ENCODE measurements around the gene MACF1. TPM values are rescaled to one million over a fixed set of nuclear protein-coding genes. Genes with fewer than 3 reads are reported as not detected.
"Not testable (repeated sequence)": the region's sequence is repeated elsewhere in the genome, so short reads cannot be mapped to it uniquely, and the experiment has no call there.

Gene MACF1
- total and polyA plus RNA-seq, 4 donors: 69.1 to 966 (median 233) TPM

DNA sequence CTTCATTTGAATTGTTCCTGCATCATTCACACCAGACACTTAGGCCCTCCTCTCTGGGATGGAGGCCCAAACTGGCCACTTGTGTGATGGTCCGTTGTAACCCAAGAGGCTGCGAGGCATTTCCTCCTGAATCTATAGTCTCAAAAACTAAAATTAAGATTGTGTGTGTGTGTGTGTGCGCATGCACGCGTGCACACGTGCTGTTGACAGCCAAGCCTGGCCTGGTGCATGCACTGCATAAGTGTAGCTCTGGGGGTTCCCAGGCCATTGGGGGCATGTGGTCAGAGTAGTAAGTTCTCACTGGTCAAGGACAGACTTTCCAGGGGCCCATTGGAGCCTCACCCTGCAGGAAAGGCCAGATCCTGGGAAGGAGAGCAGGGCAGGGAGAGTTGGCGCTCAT is 313.4 kb downstream of the MACF1 start:
- not testable (repeated sequence) for H3K4me1 ChIP-seq (ENCODE audit: control insufficient read depth in 5 of 5, insufficient read depth in 5 of 5, low read length in 5 of 5); H3K27ac ChIP-seq (ENCODE audit: low read depth in 1 of 2, low read length in 1 of 2); DNase-seq; H3K4me3 ChIP-seq; H3K9me3 ChIP-seq (ENCODE audit: control insufficient read depth in 4 of 4, insufficient read depth in 3 of 4, low read length in 3 of 4); ATAC-seq (ENCODE audit: insufficient read depth, low FRiP score); H3K9ac ChIP-seq (ENCODE audit: insufficient read depth in 1 of 2, low read length in 2 of 2); H3K36me3 ChIP-seq (ENCODE audit: control insufficient read depth in 4 of 4, insufficient read depth in 4 of 4, low read length in 4 of 4); H3K27me3 ChIP-seq (ENCODE audit: control insufficient read depth in 3 of 3, insufficient read depth in 3 of 3, low read length in 2 of 3)
- WGBS, 2 donors: 89 to 93% methylated on average over 6 of the region's 7 CpGs

DNA sequence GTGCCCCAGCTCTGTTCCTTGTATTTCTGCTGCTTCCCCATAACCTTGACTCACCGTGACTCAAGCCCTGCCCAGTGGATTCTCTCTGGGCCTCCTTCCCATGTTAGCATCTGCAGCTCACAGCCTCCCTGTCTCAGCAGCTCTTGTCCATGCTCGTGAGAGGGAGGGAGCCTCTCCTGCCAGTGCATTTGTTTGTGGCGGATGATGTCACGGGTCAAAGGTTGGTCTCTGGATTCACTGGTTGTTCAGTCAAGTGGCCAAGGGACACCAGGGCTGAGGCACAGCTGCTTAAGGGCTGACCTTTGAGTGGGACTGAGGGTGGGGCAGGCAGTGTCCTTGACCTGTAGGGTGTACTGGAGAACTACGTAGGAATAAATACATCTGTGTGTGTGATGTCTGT is 314.9 kb downstream of the MACF1 start:
- H3K27ac ChIP-seq (ENCODE audit: low read depth in 1 of 2, low read length in 1 of 2); DNase-seq; H3K4me3 ChIP-seq; H3K36me3 ChIP-seq (ENCODE audit: control insufficient read depth in 4 of 4, insufficient read depth in 4 of 4, low read length in 4 of 4); H3K9me3 ChIP-seq (ENCODE audit: control insufficient read depth in 4 of 4, insufficient read depth in 3 of 4, low read length in 3 of 4); H3K4me1 ChIP-seq (ENCODE audit: control insufficient read depth in 5 of 5, insufficient read depth in 5 of 5, low read length in 5 of 5); H3K27me3 ChIP-seq (ENCODE audit: control insufficient read depth in 3 of 3, insufficient read depth in 3 of 3, low read length in 2 of 3); ATAC-seq (ENCODE audit: insufficient read depth, low FRiP score); H3K9ac ChIP-seq (ENCODE audit: insufficient read depth in 1 of 2, low read length in 2 of 2): not testable (repeated sequence)
- WGBS, 2 donors: 66 to 74% methylated on average over 2 of the region's 5 CpGs

DNA sequence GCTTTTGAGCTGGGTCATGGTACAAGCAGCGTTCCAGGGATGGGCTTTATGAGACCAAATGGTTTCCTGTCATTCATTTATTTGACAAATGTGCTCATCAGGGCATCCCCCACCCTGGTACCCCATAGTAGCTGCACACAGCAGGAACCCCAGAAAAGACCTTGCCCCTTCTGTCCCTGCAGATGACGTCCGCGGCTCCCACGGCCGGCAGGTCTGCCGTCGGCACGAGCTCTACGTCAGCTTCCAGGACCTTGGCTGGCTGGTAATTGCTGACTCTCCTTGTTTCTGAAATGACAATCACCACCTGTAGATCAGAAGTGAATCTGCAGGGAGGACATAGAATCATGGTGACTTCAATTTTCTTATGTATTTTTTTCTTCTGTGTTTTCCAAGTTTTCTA is 317.7 kb downstream of the MACF1 start:
- peaks cover 0 to 12% (median 0%) of the 10 kb centered on the region in 4 donors for H3K36me3 ChIP-seq (ENCODE audit: control insufficient read depth in 4 of 4, insufficient read depth in 4 of 4, low read length in 4 of 4)
- not testable (repeated sequence) for H3K9ac ChIP-seq (ENCODE audit: insufficient read depth in 1 of 2, low read length in 2 of 2); H3K4me1 ChIP-seq (ENCODE audit: control insufficient read depth in 5 of 5, insufficient read depth in 5 of 5, low read length in 5 of 5); H3K4me3 ChIP-seq; DNase-seq; H3K27me3 ChIP-seq (ENCODE audit: control insufficient read depth in 3 of 3, insufficient read depth in 3 of 3, low read length in 2 of 3); ATAC-seq (ENCODE audit: insufficient read depth, low FRiP score); H3K27ac ChIP-seq (ENCODE audit: low read depth in 1 of 2, low read length in 1 of 2); H3K9me3 ChIP-seq (ENCODE audit: control insufficient read depth in 4 of 4, insufficient read depth in 3 of 4, low read length in 3 of 4)
- 72 to 83% methylated on average over 10 of the region's 10 CpGs for WGBS, 2 donors

DNA sequence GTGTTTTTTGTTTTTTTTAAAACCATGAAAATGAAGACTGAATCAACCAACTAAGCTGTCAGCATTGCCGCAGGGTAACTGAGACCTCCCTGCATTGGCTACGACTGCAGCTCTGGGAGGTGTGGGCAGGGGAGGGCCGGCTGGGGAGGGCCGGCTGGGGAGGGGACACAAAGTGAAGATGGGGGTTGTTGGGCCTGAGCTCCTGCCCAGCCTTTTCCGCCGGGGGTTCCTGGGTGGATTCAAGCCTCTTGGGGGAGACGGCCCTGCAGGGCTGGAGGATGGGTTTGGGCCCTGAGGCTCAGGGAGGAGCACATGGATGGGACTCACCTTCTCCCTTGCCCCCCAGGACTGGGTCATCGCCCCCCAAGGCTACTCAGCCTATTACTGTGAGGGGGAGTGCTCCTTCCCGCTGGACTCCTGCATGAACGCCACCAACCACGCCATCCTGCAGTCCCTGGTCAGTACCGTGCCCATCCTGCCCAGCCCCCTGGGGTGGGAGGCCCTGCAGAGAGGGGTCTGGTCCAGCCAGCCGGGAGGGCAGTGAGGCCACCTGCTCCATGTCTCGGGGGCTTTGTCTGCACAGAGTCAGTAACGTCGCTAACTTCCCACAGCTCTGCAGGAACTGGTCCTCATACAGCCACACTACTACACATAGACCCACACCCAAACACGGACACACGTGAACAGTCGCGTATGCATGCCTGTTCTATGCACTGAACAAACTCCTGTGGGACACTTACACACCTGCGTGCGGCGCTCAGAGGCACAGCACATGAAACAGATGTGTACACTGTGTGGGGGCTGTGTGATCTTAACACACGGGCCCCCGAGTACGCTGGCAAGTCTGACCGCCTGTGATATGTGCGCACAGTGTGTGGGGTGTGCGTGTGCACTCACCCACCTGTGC is 318.4 kb downstream of the MACF1 start:
- 87 to 88% methylated on average over 29 of the region's 29 CpGs for WGBS, 2 donors
- Histone ChIP-seq H3K4me1 (ENCODE audit: control insufficient read depth in 5 of 5, insufficient read depth in 5 of 5, low read length in 5 of 5) (no peaks in the 10 kb centered on the region), H3K36me3 (ENCODE audit: control insufficient read depth in 4 of 4, insufficient read depth in 4 of 4, low read length in 4 of 4) (peaks cover 0 to 19% (median under 1%) of the 10 kb centered on the region in 4 donors), H3K4me3 (no peak overlapping the region), H3K9me3 (ENCODE audit: control insufficient read depth in 4 of 4, insufficient read depth in 3 of 4, low read length in 3 of 4) (no peaks in the 10 kb centered on the region), H3K27me3 (ENCODE audit: control insufficient read depth in 3 of 3, insufficient read depth in 3 of 3, low read length in 2 of 3) (no peaks in the 10 kb centered on the region), H3K9ac (ENCODE audit: insufficient read depth in 1 of 2, low read length in 2 of 2) (no peak overlapping the region), H3K27ac (ENCODE audit: low read depth in 1 of 2, low read length in 1 of 2) (no peak overlapping the region)
- ATAC-seq (ENCODE audit: insufficient read depth, low FRiP score) (no peak), DNase-seq (no peak)
- TF ChIP-seq CTCF (IDR thresholded peaks at IDR 0.05; ENCODE audit: control extremely low read depth, extremely low read depth): no peak

GRCh38 chr1:39524171-39524570 is 319.7 kb downstream of the MACF1 start:
- TF ChIP-seq CTCF (IDR thresholded peaks at IDR 0.05; ENCODE audit: control extremely low read depth, extremely low read depth): no peak
- Histone ChIP-seq H3K4me1 (ENCODE audit: control insufficient read depth in 5 of 5, insufficient read depth in 5 of 5, low read length in 5 of 5) (no peaks in the 10 kb centered on the region), H3K9me3 (ENCODE audit: control insufficient read depth in 4 of 4, insufficient read depth in 3 of 4, low read length in 3 of 4) (no peaks in the 10 kb centered on the region), H3K27ac (ENCODE audit: low read depth in 1 of 2, low read length in 1 of 2) (no peak overlapping the region), H3K27me3 (ENCODE audit: control insufficient read depth in 3 of 3, insufficient read depth in 3 of 3, low read length in 2 of 3) (no peaks in the 10 kb centered on the region), H3K4me3 (no peak overlapping the region), H3K9ac (ENCODE audit: insufficient read depth in 1 of 2, low read length in 2 of 2) (no peak overlapping the region), H3K36me3 (ENCODE audit: control insufficient read depth in 4 of 4, insufficient read depth in 4 of 4, low read length in 4 of 4) (peaks cover 0 to 25% (median 2%) of the 10 kb centered on the region in 4 donors)
- 84 to 90% methylated on average over 6 of the region's 6 CpGs for WGBS, 2 donors
- DNase-seq: no peak
- ATAC-seq (ENCODE audit: insufficient read depth, low FRiP score): no peak
